Subcutaneous abdominal adipose tissue (tissue), 5 donors: Measurements from ENCODE around the gene TTC28.

Experiments
- H3K27ac ChIP-seq: one replicate; pipeline ENCODE4 v1.7.0; 2013; ENCODE audit warnings: low read depth, mild to moderate bottlenecking, inconsistent platforms, low read length, moderate library complexity
- H3K27me3 ChIP-seq, 5 donors: one replicate each; pipeline ENCODE4 v1.7.0; 2013; ENCODE audit warnings: low read length in 5 of 5, inconsistent platforms in 1 of 5; ENCODE audit not compliant: control insufficient read depth in 5 of 5, insufficient read depth in 4 of 5
- H3K36me3 ChIP-seq, 5 donors: one replicate each; pipeline ENCODE4 v1.7.0; 2013; ENCODE audit warnings: low read length in 5 of 5; ENCODE audit not compliant: control insufficient read depth in 5 of 5, insufficient read depth in 5 of 5
- H3K4me1 ChIP-seq, 5 donors: one replicate each; pipeline ENCODE4 v1.7.0; 2013; ENCODE audit warnings: low read length in 5 of 5, mild to moderate bottlenecking in 3 of 5, moderate library complexity in 1 of 5; ENCODE audit not compliant: control insufficient read depth in 5 of 5, insufficient read depth in 5 of 5
- H3K4me3 ChIP-seq, 5 donors: one replicate each; pipeline ENCODE4 v1.7.0; 2013; ENCODE audit warnings: low read length in 5 of 5, low read depth in 1 of 5
- H3K9ac ChIP-seq, 5 donors: one replicate each; pipeline ENCODE4 v1.7.0; 2013; ENCODE audit warnings: low read length in 5 of 5, mild to moderate bottlenecking in 4 of 5, moderate library complexity in 3 of 5
- H3K9me3 ChIP-seq, 5 donors: one replicate each; pipeline ENCODE4 v1.7.0; 2013; ENCODE audit warnings: low read length in 5 of 5; ENCODE audit not compliant: control insufficient read depth in 5 of 5
- donor health status: healthy.
- donor health status: healthy.
- donor health status: healthy.
- donor health status: healthy.
- donor health status: healthy.

The TTC28 gene

GRCh38 chr22:27952091-27952490 is 727.5 kb downstream of the TTC28 start:
- peaks cover 0 to 6% (median 0%) of the 10 kb centered on the region in 5 donors for H3K36me3 ChIP-seq
- H3K4me3 ChIP-seq: no peak overlapping the region
- no peaks in the 10 kb centered on the region for H3K9me3 ChIP-seq
- H3K27ac ChIP-seq: no peak overlapping the region
- H3K27me3 ChIP-seq: no peaks in the 10 kb centered on the region
- H3K9ac ChIP-seq: no peak overlapping the region
- H3K4me1 ChIP-seq: peaks cover 0 to 18% (median 5%) of the 10 kb centered on the region in 5 donors

GRCh38 chr22:27949421-27949820 is 730.2 kb downstream of the TTC28 start:
- Histone ChIP-seq H3K27ac (no peak overlapping the region), H3K9me3 (no peaks in the 10 kb centered on the region), H3K36me3 (peaks cover 0 to 6% (median 0%) of the 10 kb centered on the region in 5 donors)

GRCh38 chr22:27948569-27948968 is 731.1 kb downstream of the TTC28 start:
- Histone ChIP-seq H3K36me3 (peaks cover 0 to 6% (median 0%) of the 10 kb centered on the region in 5 donors), H3K9ac (no peak overlapping the region), H3K4me1 (peaks cover 0 to 17% (median 5%) of the 10 kb centered on the region in 5 donors), H3K27ac (no peak overlapping the region), H3K27me3 (no peaks in the 10 kb centered on the region), H3K4me3 (no peak overlapping the region), H3K9me3 (no peaks in the 10 kb centered on the region)

More at GRCh38 chr22:27949421-27949820, 730.2 kb downstream of the TTC28 start:
- Histone ChIP-seq H3K4me1 (peaks cover 0 to 18% (median 5%) of the 10 kb centered on the region in 5 donors), H3K4me3 (no peak overlapping the region), H3K9ac (no peak overlapping the region), H3K27me3 (no peaks in the 10 kb centered on the region)

GRCh38 chr22:27947448-27947847 is 732.2 kb downstream of the TTC28 start:
- no peak overlapping the region for H3K4me3 ChIP-seq
- H3K27ac ChIP-seq: no peak overlapping the region
- H3K27me3 ChIP-seq: no peaks in the 10 kb centered on the region
- H3K9ac ChIP-seq: no peak overlapping the region
- peaks cover 0 to 6% (median 0%) of the 10 kb centered on the region in 5 donors for H3K36me3 ChIP-seq
- H3K9me3 ChIP-seq: no peaks in the 10 kb centered on the region
- peaks cover 0 to 8% (median 5%) of the 10 kb centered on the region in 5 donors for H3K4me1 ChIP-seq

GRCh38 chr22:27941143-27941542 is 738.5 kb downstream of the TTC28 start:
- Histone ChIP-seq H3K27ac (no peak overlapping the region), H3K9ac (no peak overlapping the region), H3K4me1 (no peaks in the 10 kb centered on the region), H3K9me3 (no peaks in the 10 kb centered on the region), H3K27me3 (no peaks in the 10 kb centered on the region), H3K36me3 (peaks cover 0 to 3% (median 0%) of the 10 kb centered on the region in 5 donors), H3K4me3 (no peak overlapping the region)

- no peaks in the 10 kb centered on the region for H3K9me3 ChIP-seq
- no peak overlapping the region for H3K9ac ChIP-seq
- peaks cover 0 to 4% (median 0%) of the 10 kb centered on the region in 5 donors for H3K36me3 ChIP-seq
- H3K27ac ChIP-seq: no peak overlapping the region
- no peak overlapping the region for H3K4me3 ChIP-seq
- no peaks in the 10 kb centered on the region for H3K4me1 ChIP-seq
- no peaks in the 10 kb centered on the region for H3K27me3 ChIP-seq
Observed at GRCh38 chr22:27937453-27937852, 742.2 kb downstream of the TTC28 start.

GRCh38 chr22:27935897-27936296 is 743.7 kb downstream of the TTC28 start:
- Histone ChIP-seq H3K4me3 (no peak overlapping the region), H3K4me1 (no peaks in the 10 kb centered on the region), H3K27me3 (no peaks in the 10 kb centered on the region), H3K9me3 (no peaks in the 10 kb centered on the region), H3K27ac (no peak overlapping the region), H3K9ac (no peak overlapping the region), H3K36me3 (peaks cover 0 to 4% (median 0%) of the 10 kb centered on the region in 5 donors)

- Histone ChIP-seq H3K4me3 (no peak overlapping the region), H3K9ac (no peak overlapping the region), H3K9me3 (no peaks in the 10 kb centered on the region), H3K27me3 (no peaks in the 10 kb centered on the region), H3K4me1 (no peaks in the 10 kb centered on the region), H3K36me3 (peaks cover 0 to 4% (median 0%) of the 10 kb centered on the region in 5 donors), H3K27ac (peak overlapping the region; percentile 52)
Observed at GRCh38 chr22:27934069-27934468, 745.6 kb downstream of the TTC28 start.

GRCh38 chr22:27933186-27933983 is 746.3 kb downstream of the TTC28 start:
- H3K9ac ChIP-seq: peak overlapping the region in 1 of 5 donors; percentile 64
- peak overlapping the region; percentile 21 to 71 (median 48) for H3K4me3 ChIP-seq

GRCh38 chr22:27930331-27931060 is 749.1 kb downstream of the TTC28 start:
- Histone ChIP-seq H3K27me3 (no peaks in the 10 kb centered on the region), H3K4me1 (no peaks in the 10 kb centered on the region), H3K9ac (no peak overlapping the region), H3K9me3 (no peaks in the 10 kb centered on the region), H3K4me3 (peak overlapping the region in 1 of 5 donors; percentile 18), H3K27ac (no peak overlapping the region), H3K36me3 (peaks cover 0 to 2% (median 0%) of the 10 kb centered on the region in 5 donors)

More at GRCh38 chr22:27933186-27933983, 746.3 kb downstream of the TTC28 start:
- no peaks in the 10 kb centered on the region for H3K27me3 ChIP-seq
- no peaks in the 10 kb centered on the region for H3K4me1 ChIP-seq
- H3K9me3 ChIP-seq: no peaks in the 10 kb centered on the region
- H3K27ac ChIP-seq: peak overlapping the region; percentile 63
- H3K36me3 ChIP-seq: peaks cover 0 to 4% (median 0%) of the 10 kb centered on the region in 5 donors
